GM12875 (cell line): ENCODE data around the gene LAMA2.

Experiments
- H3K4me3 ChIP-seq: one replicate; pipeline ENCODE4 v1.5.1; 2011; ENCODE audit warnings: low read depth, low read length, control low read depth
- TF ChIP-seq, protein P1 (sequence below): IDR thresholded peaks from 2 replicates; pipeline ENCODE4 v1.5.1; 2011; ENCODE audit warnings: low read depth, mild to moderate bottlenecking, control low read depth, inconsistent platforms, low read length, moderate library complexity, borderline replicate concordance; ENCODE audit not compliant: insufficient read depth

The LAMA2 gene

DNA sequence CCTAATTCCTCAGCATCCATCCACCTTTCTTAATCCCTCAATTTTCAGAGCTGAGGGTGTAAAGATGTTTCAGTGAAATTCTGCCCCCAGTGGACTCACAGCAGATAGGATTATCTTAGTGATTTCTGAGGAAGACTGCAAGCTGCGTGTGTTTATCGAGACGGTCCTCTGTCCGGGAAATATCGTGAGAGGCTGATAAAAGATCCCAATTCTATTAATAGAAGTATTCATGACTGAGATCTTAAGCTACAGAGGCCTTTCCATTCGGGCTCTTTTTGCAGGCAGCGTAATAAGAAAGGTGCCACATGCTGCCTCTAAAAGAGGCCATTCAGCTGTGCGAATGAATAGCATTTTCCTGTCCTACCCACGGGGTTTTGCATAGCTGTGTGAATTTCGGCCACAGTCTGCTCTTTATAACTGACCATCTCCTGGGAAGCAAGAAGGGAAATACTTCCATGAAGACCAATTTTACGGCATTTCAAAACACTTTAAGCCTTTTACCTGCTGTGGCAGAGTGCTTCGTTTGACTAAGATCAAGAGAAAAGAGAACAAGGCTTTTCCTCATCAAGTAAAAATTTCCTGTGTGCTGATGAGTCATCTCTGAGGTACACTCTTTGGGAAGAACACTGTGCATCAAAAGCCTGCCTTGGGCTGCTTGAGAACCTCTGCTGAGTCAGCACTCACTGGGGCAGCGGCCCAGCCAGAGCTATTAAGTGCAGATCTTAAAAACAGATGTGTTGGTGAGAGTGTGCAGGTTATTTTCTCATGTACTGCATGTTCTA, 618.2 kb downstream of the LAMA2 start:
- no peak overlapping the region for H3K4me3 ChIP-seq

DNA sequence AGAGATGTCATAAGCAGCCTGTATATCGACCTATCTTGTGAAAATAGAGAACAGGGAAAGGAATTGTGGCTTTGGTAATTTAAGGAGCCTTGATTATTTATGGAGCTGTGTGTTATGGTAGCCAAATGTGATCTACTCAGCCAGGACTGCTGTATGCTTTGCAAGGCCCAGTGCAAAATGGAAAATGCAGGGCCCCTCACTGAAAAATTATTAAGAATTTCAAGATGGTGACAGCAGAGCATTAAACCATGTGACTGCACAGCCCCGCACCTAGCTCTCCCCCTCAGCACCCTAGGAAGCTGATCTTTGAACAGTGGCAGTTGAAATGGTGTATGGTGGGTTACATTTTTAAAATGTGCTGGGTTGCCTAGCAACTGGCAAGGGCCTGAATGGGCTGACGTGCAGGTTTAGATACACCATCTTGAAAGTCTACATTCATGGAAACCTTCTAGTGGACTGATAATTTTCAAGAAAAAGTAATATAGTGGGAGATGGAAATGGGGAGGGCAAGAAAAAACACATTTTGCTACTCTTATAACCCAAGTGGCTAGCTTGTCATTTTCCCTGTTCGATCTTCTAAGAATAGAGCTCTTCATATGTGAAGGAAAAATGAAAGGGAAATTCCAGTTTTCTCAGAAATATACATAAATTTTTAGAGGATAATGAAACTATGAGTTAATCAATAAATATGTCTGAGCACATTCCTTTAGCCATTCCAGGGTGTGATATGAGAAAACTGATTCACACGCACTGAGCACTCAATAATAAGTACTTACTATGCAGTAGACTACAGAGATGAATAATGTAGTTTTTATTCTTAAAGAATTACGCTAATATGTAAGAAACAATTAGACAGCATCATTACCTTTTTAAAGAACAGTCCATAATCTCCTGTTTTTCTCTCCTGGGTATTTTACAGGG, 619.1 kb downstream of the LAMA2 start:
- no peak overlapping the region for H3K4me3 ChIP-seq
- TF ChIP-seq, protein P1, sequence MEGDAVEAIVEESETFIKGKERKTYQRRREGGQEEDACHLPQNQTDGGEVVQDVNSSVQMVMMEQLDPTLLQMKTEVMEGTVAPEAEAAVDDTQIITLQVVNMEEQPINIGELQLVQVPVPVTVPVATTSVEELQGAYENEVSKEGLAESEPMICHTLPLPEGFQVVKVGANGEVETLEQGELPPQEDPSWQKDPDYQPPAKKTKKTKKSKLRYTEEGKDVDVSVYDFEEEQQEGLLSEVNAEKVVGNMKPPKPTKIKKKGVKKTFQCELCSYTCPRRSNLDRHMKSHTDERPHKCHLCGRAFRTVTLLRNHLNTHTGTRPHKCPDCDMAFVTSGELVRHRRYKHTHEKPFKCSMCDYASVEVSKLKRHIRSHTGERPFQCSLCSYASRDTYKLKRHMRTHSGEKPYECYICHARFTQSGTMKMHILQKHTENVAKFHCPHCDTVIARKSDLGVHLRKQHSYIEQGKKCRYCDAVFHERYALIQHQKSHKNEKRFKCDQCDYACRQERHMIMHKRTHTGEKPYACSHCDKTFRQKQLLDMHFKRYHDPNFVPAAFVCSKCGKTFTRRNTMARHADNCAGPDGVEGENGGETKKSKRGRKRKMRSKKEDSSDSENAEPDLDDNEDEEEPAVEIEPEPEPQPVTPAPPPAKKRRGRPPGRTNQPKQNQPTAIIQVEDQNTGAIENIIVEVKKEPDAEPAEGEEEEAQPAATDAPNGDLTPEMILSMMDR: no peak

More for the DNA sequence above, 618.2 kb downstream of the LAMA2 start:
- TF ChIP-seq, protein P1: peak; percentile 42; the same call in 1 of the 2 replicates

DNA sequence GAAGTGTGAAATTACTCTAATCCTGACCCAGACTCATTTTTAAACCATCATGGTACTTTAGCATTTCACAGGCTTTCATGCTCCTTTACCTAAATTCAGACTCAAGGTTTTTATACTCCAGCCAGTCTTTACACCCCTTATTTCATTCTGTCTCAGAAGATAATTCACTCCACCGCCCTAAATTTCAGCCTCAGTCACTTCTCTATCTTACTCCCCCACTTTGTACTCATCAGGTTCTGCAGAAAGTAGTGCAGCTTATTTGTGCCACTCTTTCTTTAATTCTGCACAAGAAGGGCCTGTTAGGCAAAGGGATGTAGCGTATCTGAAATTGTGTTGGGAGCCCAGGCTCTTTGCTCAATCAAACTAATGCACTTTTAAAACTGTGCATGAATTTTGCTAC, 621.5 kb downstream of the LAMA2 start:
- no peak overlapping the region for H3K4me3 ChIP-seq
- TF ChIP-seq, protein P1: no peak

DNA sequence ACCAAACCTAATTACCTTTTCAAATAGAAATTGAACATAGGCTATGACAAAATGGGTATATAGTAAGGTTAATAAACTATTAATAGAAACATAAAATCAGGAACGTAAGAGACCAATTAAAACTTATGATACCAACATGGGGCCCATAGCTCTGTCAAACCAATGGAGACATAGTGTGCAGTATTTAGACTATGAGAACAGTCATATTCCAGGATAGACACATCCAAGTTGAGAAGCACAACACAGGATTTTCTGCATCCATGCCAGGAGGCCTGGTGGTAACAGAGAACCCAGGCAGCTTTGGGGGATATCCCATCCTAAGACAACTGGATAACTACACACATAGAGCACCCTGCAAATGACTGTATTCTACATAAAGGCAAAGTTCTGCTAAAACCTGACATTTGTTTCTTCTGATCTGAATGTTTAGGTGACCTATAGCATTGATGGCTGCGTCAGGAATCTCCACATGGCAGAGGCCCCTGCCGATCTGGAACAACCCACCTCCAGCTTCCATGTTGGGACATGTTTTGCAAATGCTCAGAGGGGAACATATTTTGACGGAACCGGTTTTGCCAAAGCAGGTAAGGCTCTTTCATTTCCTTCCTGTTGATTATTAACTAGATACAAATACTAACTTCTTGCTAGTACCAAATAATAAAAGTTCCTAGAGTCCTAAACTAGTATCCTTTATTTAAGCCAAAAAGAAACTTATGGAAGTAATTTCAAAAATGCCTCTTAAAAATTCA, 624.3 kb downstream of the LAMA2 start:
- no peak overlapping the region for H3K4me3 ChIP-seq
- TF ChIP-seq, protein P1: no peak

DNA sequence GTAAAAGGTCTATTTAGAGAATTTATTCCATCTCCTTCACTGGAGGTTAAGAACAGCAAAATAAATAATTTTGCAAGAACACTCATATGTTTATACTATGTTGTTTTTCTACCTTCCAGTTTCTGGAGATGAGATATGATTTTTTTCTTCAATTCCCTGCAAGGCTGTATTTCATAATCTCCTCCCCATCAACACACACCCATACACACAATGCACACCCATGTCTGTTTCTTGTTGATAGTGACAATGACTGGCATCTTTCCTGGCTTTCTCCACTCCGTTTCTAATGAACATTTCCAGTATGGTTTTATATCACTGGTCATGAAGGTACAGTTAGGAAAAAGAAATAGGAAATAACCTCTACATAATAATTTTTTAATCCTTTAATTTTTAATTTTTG, 624.9 kb downstream of the LAMA2 start:
- TF ChIP-seq, protein P1: no peak
- H3K4me3 ChIP-seq: no peak overlapping the region

DNA sequence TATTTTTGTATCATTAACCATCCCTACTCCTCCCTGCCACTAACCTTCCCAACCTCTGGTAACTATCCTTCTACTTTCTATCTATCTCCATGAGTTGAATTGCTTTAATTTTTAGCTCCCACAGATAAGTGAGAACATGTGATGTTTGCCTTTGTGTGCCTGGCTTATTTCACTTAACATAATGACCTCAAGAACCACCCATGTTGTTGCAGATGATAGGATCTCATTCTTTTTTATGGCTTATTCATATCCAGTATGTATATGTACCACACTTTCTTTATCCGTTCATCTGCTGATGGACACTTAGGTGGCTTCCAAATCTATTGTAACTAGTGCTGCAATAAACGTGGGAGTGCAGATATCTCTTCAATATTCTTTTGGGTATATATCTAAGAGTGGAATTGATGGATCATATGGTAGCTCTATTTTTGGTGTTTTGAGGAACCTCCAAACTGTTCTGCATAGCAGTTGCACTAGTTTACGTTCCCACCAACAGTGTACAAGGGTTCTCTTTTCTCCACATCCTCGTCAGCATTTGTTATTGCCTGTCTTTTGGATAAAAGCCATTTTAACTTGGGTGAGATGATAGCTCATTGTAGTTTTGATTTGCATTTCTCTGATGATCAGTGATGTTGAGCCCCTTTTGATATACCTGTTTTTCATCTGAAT, 625.7 kb downstream of the LAMA2 start:
- H3K4me3 ChIP-seq: no peak overlapping the region
- TF ChIP-seq, protein P1: no peak
